Liver (tissue), 3 donors: ENCODE results near the gene KCNN3.

ENCODE experiments used
- RAD21 ChIP-seq, 2 donors: IDR thresholded peaks; 2 replicates each; pipeline ENCODE4 v1.6.1; 2016; ENCODE audit warnings: antibody characterized with exemption in 2 of 2, mild to moderate bottlenecking in 2 of 2
- SP1 ChIP-seq: IDR thresholded peaks from 2 replicates; pipeline ENCODE4 v1.6.1; 2018; ENCODE audit warnings: antibody characterized with exemption, mild to moderate bottlenecking
- TF ChIP-seq, protein P1 (sequence below): fragments of 150-350 bp; IDR thresholded peaks from 2 replicates; pipeline ENCODE4 v1.5.1; 2017; ENCODE audit warnings: improper control_type of control experiment, low read depth, low read length; ENCODE audit not compliant: missing input control
- donor health status: healthy.
- donor health status: healthy.

DNA sequence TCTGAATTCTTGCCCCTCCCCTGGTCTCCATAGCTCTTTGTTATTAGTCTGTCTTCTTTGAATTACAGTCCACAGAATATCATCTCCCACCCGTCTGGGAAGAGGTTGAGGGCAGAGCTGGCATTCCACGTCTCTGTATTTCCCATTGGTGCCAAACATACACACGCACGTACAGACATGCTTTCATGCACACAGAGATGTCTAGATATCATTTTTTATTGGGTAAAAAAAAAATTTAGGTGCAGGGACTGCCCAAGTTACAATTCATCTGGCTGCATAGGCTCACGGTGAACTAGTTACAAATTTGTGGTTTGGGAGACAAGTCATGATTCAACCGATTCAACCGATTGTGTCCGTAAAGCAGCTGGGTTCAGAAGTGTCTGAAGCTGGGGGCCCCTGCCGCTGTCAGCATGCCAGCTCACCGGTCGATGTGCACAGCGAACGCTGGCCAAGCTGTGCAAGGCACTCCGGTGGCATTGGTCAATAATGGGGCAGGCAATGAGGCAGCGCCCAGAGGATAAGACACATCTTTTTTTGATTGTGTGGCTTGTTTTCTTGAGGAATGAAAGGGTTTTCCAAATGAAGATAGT, 73.7 kb downstream of the KCNN3 start:
- TF ChIP-seq RAD21 (IDR thresholded peaks at IDR 0.05) (no peak), SP1 (no peak)
- TF ChIP-seq, protein P1, sequence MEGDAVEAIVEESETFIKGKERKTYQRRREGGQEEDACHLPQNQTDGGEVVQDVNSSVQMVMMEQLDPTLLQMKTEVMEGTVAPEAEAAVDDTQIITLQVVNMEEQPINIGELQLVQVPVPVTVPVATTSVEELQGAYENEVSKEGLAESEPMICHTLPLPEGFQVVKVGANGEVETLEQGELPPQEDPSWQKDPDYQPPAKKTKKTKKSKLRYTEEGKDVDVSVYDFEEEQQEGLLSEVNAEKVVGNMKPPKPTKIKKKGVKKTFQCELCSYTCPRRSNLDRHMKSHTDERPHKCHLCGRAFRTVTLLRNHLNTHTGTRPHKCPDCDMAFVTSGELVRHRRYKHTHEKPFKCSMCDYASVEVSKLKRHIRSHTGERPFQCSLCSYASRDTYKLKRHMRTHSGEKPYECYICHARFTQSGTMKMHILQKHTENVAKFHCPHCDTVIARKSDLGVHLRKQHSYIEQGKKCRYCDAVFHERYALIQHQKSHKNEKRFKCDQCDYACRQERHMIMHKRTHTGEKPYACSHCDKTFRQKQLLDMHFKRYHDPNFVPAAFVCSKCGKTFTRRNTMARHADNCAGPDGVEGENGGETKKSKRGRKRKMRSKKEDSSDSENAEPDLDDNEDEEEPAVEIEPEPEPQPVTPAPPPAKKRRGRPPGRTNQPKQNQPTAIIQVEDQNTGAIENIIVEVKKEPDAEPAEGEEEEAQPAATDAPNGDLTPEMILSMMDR: no peak
